ENCODE data around the gene BOD1.

BOD1 gene

GRCh38 chr5:173653822-173654523 lies 37.5 kb upstream of the BOD1 start:
- Histone ChIP-seq H2AFZ (ENCODE audit: low read length) (no peak overlapping the region), H3K4me2 (ENCODE audit: low read depth, low read length, poor library complexity, severe bottlenecking) (no peak overlapping the region), H3K79me2 (ENCODE audit: insufficient read depth, low read length) (no peaks in the 10 kb centered on the region), H4K20me1 (ENCODE audit: insufficient read depth, low read length, poor library complexity, severe bottlenecking) (no peaks in the 10 kb centered on the region), H3K4me3 (ENCODE audit: low read length, poor library complexity, severe bottlenecking) (no peak overlapping the region), H3K27me3 (ENCODE audit: insufficient read depth, low read length, poor library complexity, severe bottlenecking) (no peaks in the 10 kb centered on the region), H3K9ac (ENCODE audit: low read depth, low read length, poor library complexity, severe bottlenecking) (no peak overlapping the region), H3K9me2 (replicated peaks; ENCODE audit: low read depth, low read length) (no peaks in the 10 kb centered on the region), H3K4me1 (ENCODE audit: insufficient read depth, low read length, poor library complexity, severe bottlenecking) (no peaks in the 10 kb centered on the region), H3F3A (ENCODE audit: low read depth) (no peaks in the 10 kb centered on the region), H3K9me3 (ENCODE audit: insufficient read depth, low read depth, low read length) (no peaks in the 10 kb centered on the region), H3K36me3 (ENCODE audit: insufficient read depth, low read length) (no peaks in the 10 kb centered on the region)
- TF ChIP-seq EZH2phosphoT487 (IDR thresholded peaks at IDR 0.05; ENCODE audit: borderline replicate concordance) (no peak), CTCF (conservative IDR thresholded peaks at IDR 0.05; ENCODE audit: low read length) (no peak)

DNA sequence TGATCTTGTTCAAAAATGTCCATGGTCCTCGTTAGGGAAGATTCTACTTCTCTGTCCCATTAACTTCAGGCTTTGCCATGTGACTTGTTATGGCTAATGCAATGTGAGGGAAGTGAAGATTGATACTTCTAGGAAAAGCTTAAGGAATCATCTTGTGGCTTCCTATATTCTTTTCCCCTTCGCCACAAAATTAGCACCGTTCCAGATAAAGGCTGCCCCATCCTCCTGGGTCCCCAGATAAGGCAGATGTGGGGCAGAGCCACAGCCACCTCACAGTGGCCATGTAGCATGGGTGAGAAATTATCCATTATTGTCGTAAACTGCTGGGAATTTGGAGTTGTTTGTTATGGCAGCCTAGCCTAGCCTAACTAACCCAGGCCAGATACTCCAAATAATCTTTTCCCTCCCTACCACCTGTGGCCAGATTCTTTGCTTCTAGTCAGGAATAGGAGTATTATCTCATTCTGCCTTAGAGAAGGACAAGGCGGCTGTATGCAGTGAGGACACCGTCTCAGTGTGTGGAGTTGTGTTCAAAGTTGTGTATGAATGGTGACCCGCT lies 31.9 kb upstream of the BOD1 start:
- Histone ChIP-seq H4K20me1 (ENCODE audit: insufficient read depth, low read length, poor library complexity, severe bottlenecking) (no peaks in the 10 kb centered on the region), H3F3A (ENCODE audit: low read depth) (no peaks in the 10 kb centered on the region), H3K9me3 (ENCODE audit: insufficient read depth, low read depth, low read length) (no peaks in the 10 kb centered on the region), H3K4me1 (ENCODE audit: insufficient read depth, low read length, poor library complexity, severe bottlenecking) (no peaks in the 10 kb centered on the region), H3K9me2 (replicated peaks; ENCODE audit: low read depth, low read length) (no peaks in the 10 kb centered on the region), H3K27me3 (ENCODE audit: insufficient read depth, low read length, poor library complexity, severe bottlenecking) (no peaks in the 10 kb centered on the region), H3K9ac (ENCODE audit: low read depth, low read length, poor library complexity, severe bottlenecking) (no peak overlapping the region), H3K4me2 (ENCODE audit: low read depth, low read length, poor library complexity, severe bottlenecking) (no peak overlapping the region), H2AFZ (ENCODE audit: low read length) (no peak overlapping the region), H3K36me3 (ENCODE audit: insufficient read depth, low read length) (no peaks in the 10 kb centered on the region), H3K79me2 (ENCODE audit: insufficient read depth, low read length) (no peaks in the 10 kb centered on the region), H3K4me3 (ENCODE audit: low read length, poor library complexity, severe bottlenecking) (no peak overlapping the region)
- TF ChIP-seq CTCF (conservative IDR thresholded peaks at IDR 0.05; ENCODE audit: low read length): no peak
- no peak for TF ChIP-seq EZH2phosphoT487 (IDR thresholded peaks at IDR 0.05; ENCODE audit: borderline replicate concordance)

GRCh38 chr5:173646692-173647091 lies 30.2 kb upstream of the BOD1 start:
- no peaks in the 10 kb centered on the region for H3F3A ChIP-seq (ENCODE audit: low read depth)

More at GRCh38 chr5:173646692-173647091, 30.2 kb upstream of the BOD1 start:
- H3K79me2 ChIP-seq (ENCODE audit: insufficient read depth, low read length): no peaks in the 10 kb centered on the region
- no peaks in the 10 kb centered on the region for H3K27me3 ChIP-seq (ENCODE audit: insufficient read depth, low read length, poor library complexity, severe bottlenecking)
- H3K9ac ChIP-seq (ENCODE audit: low read depth, low read length, poor library complexity, severe bottlenecking): no peak overlapping the region
- H3K4me1 ChIP-seq (ENCODE audit: insufficient read depth, low read length, poor library complexity, severe bottlenecking): no peaks in the 10 kb centered on the region
- no peaks in the 10 kb centered on the region for H3K9me2 ChIP-seq (replicated peaks; ENCODE audit: low read depth, low read length)
- TF ChIP-seq CTCF (conservative IDR thresholded peaks at IDR 0.05; ENCODE audit: low read length): no peak
- TF ChIP-seq EZH2phosphoT487 (IDR thresholded peaks at IDR 0.05; ENCODE audit: borderline replicate concordance): no peak
- no peaks in the 10 kb centered on the region for H4K20me1 ChIP-seq (ENCODE audit: insufficient read depth, low read length, poor library complexity, severe bottlenecking)
- no peaks in the 10 kb centered on the region for H3K36me3 ChIP-seq (ENCODE audit: insufficient read depth, low read length)
- H2AFZ ChIP-seq (ENCODE audit: low read length): no peak overlapping the region
- no peak overlapping the region for H3K4me3 ChIP-seq (ENCODE audit: low read length, poor library complexity, severe bottlenecking)
- no peaks in the 10 kb centered on the region for H3K9me3 ChIP-seq (ENCODE audit: insufficient read depth, low read depth, low read length)
- H3K4me2 ChIP-seq (ENCODE audit: low read depth, low read length, poor library complexity, severe bottlenecking): no peak overlapping the region
